ENCODE data around the gene SYNPO2. TPM values are rescaled to one million over a fixed set of nuclear protein-coding genes. Genes with fewer than 3 reads are reported as not detected.

Gene SYNPO2
- total RNA-seq, 1 experiment from 2014 or later: 0.87 TPM

- Histone ChIP-seq H2AFZ (no peak overlapping the region), H3F3A (ENCODE audit: insufficient read depth, low read depth) (peaks cover 11% of the 10 kb centered on the region; the same call in 1 of the 2 replicates)
- intact Hi-C loops (cut with micrococcal nuclease; ENCODE audit: unreplicated experiment): loop anchor here (5.0 kb wide), 1 partner anchor 75 kb away; no protein-coding TSS in a partner anchor
Observed at GRCh38 chr4:119026662-119027444, 138.2 kb downstream of the SYNPO2 start.

GRCh38 chr4:119027811-119028210, 139.2 kb downstream of the SYNPO2 start:
- TF ChIP-seq EZH2 (IDR thresholded peaks at IDR 0.05; ENCODE audit: low read depth) (no peak), CTCF (conservative IDR thresholded peaks at IDR 0.05) (no peak)
- POLR2A ChIA-PET (ENCODE audit: unreplicated experiment): no interaction called here

More at GRCh38 chr4:119026662-119027444, 138.2 kb downstream of the SYNPO2 start:
- Histone ChIP-seq H3K36me3 (ENCODE audit: low read depth) (no peaks in the 10 kb centered on the region), H3K27ac (peak overlapping the region; percentile 97), H3K27me3 (ENCODE audit: insufficient read depth, low read depth) (no peaks in the 10 kb centered on the region), H3K4me2 (peak overlapping the region; percentile 94), H3K9me2 (ENCODE audit: insufficient read depth) (no peaks in the 10 kb centered on the region), H3K4me3 (no peak overlapping the region), H3K9me3 (ENCODE audit: insufficient read depth, low read depth) (no peaks in the 10 kb centered on the region), H4K20me1 (ENCODE audit: insufficient read depth) (no peaks in the 10 kb centered on the region), H3K79me2 (ENCODE audit: low read depth) (no peaks in the 10 kb centered on the region), H3K4me1 (replicated peaks; ENCODE audit: insufficient read depth) (peaks cover 20% of the 10 kb centered on the region)
- POLR2A ChIA-PET (ENCODE audit: unreplicated experiment): no interaction called here
- DNase-seq: no peak
- CTCF ChIA-PET: no interaction called here
- TSS peak; percentile 84 for BruUV-seq (replicated peaks)
- TF ChIP-seq EZH2 (IDR thresholded peaks at IDR 0.05; ENCODE audit: low read depth): no peak
- TF ChIP-seq CTCF (conservative IDR thresholded peaks at IDR 0.05): no peak

GRCh38 chr4:119028296-119028695, 139.6 kb downstream of the SYNPO2 start:
- H3K36me3 ChIP-seq (ENCODE audit: low read depth): no peaks in the 10 kb centered on the region
- H3K79me2 ChIP-seq (ENCODE audit: low read depth): no peaks in the 10 kb centered on the region
- H3K9me2 ChIP-seq (ENCODE audit: insufficient read depth): no peaks in the 10 kb centered on the region
- H3K27ac ChIP-seq: no peak overlapping the region
- no TSS peak for BruUV-seq (replicated peaks)
- no peaks in the 10 kb centered on the region for H4K20me1 ChIP-seq (ENCODE audit: insufficient read depth)
- ChIA-PET POLR2A (ENCODE audit: unreplicated experiment) (no interaction called here), CTCF (no interaction called here)
- H3K4me1 ChIP-seq (replicated peaks; ENCODE audit: insufficient read depth): peaks cover 20% of the 10 kb centered on the region
- H3K27me3 ChIP-seq (ENCODE audit: insufficient read depth, low read depth): no peaks in the 10 kb centered on the region
- TF ChIP-seq EZH2 (IDR thresholded peaks at IDR 0.05; ENCODE audit: low read depth): no peak
- no peak for TF ChIP-seq CTCF (conservative IDR thresholded peaks at IDR 0.05)
- no peaks in the 10 kb centered on the region for H3K9me3 ChIP-seq (ENCODE audit: insufficient read depth, low read depth)
- no peak overlapping the region for H2AFZ ChIP-seq
- intact Hi-C loops (cut with micrococcal nuclease; ENCODE audit: unreplicated experiment): loop anchor here (5.0 kb wide), 1 partner anchor 74 kb away; no protein-coding TSS in a partner anchor
- H3K4me3 ChIP-seq: no peak overlapping the region
- DNase-seq: no peak
- no peak overlapping the region for H3K4me2 ChIP-seq
- peaks cover 11% of the 10 kb centered on the region; the same call in 1 of the 2 replicates for H3F3A ChIP-seq (ENCODE audit: insufficient read depth, low read depth)

More at GRCh38 chr4:119027811-119028210, 139.2 kb downstream of the SYNPO2 start:
- Histone ChIP-seq H3K79me2 (ENCODE audit: low read depth) (no peaks in the 10 kb centered on the region), H3K27ac (no peak overlapping the region), H3K36me3 (ENCODE audit: low read depth) (no peaks in the 10 kb centered on the region), H3K27me3 (ENCODE audit: insufficient read depth, low read depth) (no peaks in the 10 kb centered on the region), H3K9me2 (ENCODE audit: insufficient read depth) (no peaks in the 10 kb centered on the region), H3K4me2 (no peak overlapping the region), H3F3A (ENCODE audit: insufficient read depth, low read depth) (peaks cover 11% of the 10 kb centered on the region; the same call in 1 of the 2 replicates), H2AFZ (no peak overlapping the region), H3K4me1 (replicated peaks; ENCODE audit: insufficient read depth) (peaks cover 20% of the 10 kb centered on the region), H3K4me3 (no peak overlapping the region), H3K9me3 (ENCODE audit: insufficient read depth, low read depth) (no peaks in the 10 kb centered on the region), H4K20me1 (ENCODE audit: insufficient read depth) (no peaks in the 10 kb centered on the region)
- CTCF ChIA-PET: no interaction called here
- BruUV-seq (replicated peaks): no TSS peak
- no peak for DNase-seq
- intact Hi-C loops (cut with micrococcal nuclease; ENCODE audit: unreplicated experiment): loop anchor here (5.0 kb wide), 1 partner anchor 74 kb away; no protein-coding TSS in a partner anchor

Measured in PC-9 (cell line).